GM18867 (cell line): Measurements from ENCODE around the gene CENPH.
"Not testable (repeated sequence)": the region's sequence is repeated elsewhere in the genome, so short reads cannot be mapped to it uniquely, and the experiment has no call there.

ENCODE experiments used
- ATAC-seq: cut with Tn5 transposase; IDR thresholded peaks from one replicate; pipeline ENCODE4 v1.9.1; 2021; ENCODE audit warnings: mild to moderate bottlenecking, moderate library complexity; ENCODE audit not compliant: unreplicated experiment

Gene CENPH, protein sequence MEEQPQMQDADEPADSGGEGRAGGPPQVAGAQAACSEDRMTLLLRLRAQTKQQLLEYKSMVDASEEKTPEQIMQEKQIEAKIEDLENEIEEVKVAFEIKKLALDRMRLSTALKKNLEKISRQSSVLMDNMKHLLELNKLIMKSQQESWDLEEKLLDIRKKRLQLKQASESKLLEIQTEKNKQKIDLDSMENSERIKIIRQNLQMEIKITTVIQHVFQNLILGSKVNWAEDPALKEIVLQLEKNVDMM

GRCh38 chr5:69189162-69190086, at the start of gene CENPH:
Gene CENPH, plus strand, starts transcription at chr5:69189583. Its CDS starts 52 bp downstream, at chr5:69189635.
- peak; percentile 97 for ATAC-seq

DNA sequence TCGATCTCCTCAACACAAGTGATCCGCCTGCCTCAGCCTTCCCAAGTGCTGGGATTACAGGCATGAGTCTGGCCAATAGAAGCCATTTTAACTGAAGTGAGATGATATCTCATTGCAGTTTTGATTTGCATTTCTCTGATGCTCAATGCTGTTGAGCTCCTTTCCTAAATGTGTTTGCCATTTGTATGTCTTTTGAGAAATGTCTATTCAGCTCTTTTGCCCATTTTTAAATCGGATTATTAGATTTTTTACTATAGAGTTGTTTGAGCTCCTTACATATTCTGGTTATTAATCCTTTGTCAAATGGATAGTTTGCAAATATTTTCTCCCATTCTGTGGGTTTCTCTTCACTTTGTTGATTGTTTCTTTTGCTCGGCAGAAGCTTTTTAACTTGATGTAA, 49.1 kb upstream of the CENPH start:
- ATAC-seq = not testable (repeated sequence)

GRCh38 chr5:69140827-69141226, 48.6 kb upstream of the CENPH start:
- no peak for ATAC-seq

GRCh38 chr5:69148576-69148975, 40.8 kb upstream of the CENPH start:
- ATAC-seq = not testable (repeated sequence)

DNA sequence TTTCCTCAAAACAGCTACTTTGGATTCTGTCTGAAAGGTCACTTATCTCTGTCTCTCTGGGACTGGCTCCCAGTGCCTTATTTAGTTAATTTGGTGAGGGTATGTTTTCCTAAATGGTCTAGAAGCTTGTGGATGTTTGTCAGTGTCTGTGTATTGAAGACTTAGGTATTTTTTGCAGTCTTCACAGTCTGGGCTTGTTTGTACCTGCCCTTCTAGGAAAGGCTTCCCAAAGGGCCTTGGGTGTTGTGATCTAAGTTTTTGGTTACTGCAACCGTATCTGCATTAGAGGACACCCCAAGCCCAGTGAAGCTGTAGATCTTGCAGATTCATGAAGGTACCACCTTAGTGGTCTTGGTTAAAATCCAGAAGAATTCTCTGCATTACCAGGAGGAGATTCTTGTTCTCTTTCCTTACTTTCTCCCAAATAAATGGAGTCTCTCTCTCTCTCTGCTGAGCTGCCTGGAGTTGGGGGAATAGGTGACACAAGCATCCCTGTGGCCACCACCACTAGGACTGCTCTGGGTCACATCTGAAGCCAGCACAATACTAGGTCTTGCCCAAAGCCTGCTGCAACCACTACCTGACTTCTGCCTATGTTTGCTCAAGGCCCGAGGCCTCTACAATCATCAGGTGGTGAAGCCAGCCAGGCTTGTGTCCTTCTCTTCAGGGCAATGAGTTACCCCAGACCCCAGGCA, 40.3 kb upstream of the CENPH start:
- ATAC-seq = no peak

- no peak for ATAC-seq
Observed at GRCh38 chr5:69149676-69150010, 39.7 kb upstream of the CENPH start.

DNA sequence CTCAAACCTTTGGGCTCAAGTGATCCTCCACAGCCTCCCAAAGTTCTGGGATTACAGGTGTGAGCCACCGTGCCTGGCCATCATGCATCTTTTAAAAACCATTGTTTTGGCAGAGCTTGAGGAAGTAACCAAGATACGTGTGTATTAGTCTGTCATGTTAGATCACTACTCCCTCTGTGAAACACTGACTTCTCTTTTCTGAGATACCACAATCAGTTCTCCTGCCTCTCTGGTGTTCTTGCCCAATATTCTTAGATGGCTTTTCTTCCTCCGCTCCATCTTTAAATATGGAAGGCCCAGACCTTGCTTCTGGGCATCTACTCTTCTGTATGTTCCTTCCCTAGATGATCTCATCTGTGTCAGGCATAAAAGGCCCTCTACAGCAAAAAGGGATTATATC, 36.7 kb upstream of the CENPH start:
- no peak for ATAC-seq

DNA sequence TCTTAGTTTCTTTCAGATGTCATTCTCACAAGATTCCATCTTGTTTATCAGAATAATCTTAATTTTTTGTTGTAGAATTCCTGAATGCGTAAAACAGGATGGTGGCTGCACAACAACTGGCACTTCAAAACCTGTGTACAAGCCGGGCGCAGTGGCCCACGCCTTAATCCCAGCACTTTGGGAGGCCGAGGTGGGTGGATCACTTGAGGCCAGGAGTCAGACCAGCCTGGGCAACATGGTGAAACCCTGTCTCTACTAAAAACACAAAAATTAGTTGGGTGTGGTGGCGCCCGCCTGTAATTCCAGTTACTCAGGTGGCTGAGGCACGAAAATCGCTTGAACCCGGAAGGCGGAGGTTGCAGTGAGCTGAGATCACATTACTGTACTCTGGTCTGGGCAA, 32.9 kb upstream of the CENPH start:
- no peak for ATAC-seq

DNA sequence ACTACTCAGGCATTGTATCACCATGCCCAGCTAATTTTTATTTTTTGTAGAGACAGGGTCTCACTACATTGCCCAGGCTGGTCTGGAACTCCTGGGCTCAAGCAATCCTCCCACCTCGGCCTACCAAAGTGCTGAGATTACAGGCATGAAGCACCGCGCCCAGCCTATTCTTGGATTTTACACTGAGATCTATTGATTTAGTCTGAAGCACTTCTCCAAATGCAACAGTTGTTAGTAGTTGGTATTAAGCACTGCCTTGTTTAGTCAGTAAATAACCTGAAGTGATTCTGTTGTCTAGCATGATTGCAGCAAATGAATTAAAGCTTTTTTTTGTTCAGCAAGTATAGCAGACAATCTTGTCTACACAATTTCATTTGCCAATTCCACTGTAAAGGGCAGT, 31.3 kb upstream of the CENPH start:
- no peak for ATAC-seq

- no peak for ATAC-seq
Observed at GRCh38 chr5:69160651-69161050, 28.7 kb upstream of the CENPH start.

DNA sequence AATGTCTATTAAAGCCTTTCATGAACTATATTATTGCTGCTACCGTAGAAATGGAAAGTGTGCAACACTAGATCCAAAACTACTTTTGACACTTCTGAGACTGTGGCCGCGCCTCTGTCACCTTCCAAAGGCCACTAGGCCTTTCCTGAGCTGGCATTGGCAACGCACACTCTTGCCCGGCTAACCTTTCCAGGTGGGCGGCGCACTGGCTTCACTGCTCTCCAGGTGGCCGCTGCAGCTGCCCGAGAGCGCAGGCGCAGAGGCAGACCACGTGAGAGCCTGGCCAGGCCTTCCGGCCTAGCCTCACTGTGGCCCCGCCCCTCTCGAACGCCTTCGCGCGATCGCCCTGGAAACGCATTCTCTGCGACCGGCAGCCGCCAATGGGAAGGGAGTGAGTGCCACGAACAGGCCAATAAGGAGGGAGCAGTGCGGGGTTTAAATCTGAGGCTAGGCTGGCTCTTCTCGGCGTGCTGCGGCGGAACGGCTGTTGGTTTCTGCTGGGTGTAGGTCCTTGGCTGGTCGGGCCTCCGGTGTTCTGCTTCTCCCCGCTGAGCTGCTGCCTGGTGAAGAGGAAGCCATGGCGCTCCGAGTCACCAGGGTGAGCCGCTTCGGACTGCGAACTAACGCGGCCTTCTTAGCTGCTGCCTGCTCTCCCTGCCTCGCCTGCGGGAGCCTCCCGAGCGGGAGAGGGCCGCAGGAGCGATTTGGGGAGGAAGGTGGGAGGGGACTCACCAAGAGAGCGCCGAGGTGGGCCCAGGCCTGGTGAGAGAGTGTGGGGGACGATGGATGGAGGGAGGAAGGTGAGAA, 22.5 kb upstream of the CENPH start, which contains the start of gene CCNB1:
TSS of gene CCNB1 (plus strand) at position 465 of the 807 bp plus-strand sequence. CDS start at position 578, 113 bp downstream.
- peak; percentile 99 for ATAC-seq

- no peak for ATAC-seq
Observed at GRCh38 chr5:69167493-69167855, 21.9 kb upstream of the CENPH start.

DNA sequence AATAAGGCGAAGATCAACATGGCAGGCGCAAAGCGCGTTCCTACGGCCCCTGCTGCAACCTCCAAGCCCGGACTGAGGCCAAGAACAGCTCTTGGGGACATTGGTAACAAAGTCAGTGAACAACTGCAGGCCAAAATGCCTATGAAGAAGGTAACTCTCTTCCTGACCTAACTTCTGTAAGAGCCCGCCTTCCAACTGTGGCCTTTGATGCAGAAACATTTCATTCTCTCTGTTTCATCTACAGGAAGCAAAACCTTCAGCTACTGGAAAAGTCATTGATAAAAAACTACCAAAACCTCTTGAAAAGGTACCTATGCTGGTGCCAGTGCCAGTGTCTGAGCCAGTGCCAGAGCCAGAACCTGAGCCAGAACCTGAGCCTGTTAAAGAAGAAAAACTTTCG, 21.5 kb upstream of the CENPH start:
- ATAC-seq = no peak

GRCh38 chr5:69170495-69170894, 18.9 kb upstream of the CENPH start:
- ATAC-seq = no peak

- ATAC-seq = no peak
Observed at GRCh38 chr5:69170969-69171368, 18.4 kb upstream of the CENPH start.

- not testable (repeated sequence) for ATAC-seq
Observed at GRCh38 chr5:69181659-69182293, 7.6 kb upstream of the CENPH start.

DNA sequence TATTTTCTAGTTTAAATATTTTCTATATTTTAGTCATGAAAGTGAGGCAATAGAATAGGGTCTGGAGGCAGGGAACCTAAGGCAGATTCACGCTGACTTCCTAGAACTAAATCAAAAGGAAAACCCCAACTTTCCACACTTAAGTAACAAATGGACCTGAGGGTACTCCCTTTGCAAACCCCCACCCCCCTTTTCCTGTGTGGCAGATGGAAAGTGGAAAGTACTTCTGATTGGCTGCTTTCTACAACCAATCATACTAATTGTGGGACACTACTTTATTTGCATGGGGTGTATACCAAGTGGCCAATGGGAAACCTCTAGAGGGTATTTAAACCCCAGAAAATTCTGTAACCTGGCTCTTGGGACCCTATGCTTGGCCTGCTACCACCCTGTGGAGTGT, 4.8 kb upstream of the CENPH start:
- no peak for ATAC-seq

- ATAC-seq = no peak
Observed at GRCh38 chr5:69187342-69187741, 2.0 kb upstream of the CENPH start.

- no peak for ATAC-seq
Observed at GRCh38 chr5:69188811-69189161, 597 bp upstream of the CENPH start.

GRCh38 chr5:69202497-69202896, 13.1 kb downstream of the CENPH start:
- ATAC-seq = no peak
